AG04449 (cell line): ENCODE measurements around the gene LPCAT1.

Source experiments
- CTCF ChIA-PET: fragments of 350-600 bp; formaldehyde crosslinking; extraction: SDS; loops from one replicate; lab custom pipeline; 2021; ENCODE audit warnings: antibody characterized with exemption; lab: Yijun Ruan, JAX
- POLR2A ChIA-PET: fragments of 400-600, 350-600 bp; formaldehyde crosslinking; extraction: SDS; loops from one replicate; lab custom pipeline; 2020; ENCODE audit warnings: antibody characterized with exemption, inconsistent platforms; lab: Yijun Ruan, JAX
- DNase-seq: peaks from one replicate; pipeline ENCODE4 v3.0.0-alpha.2; 2010; ENCODE audit warnings: low read depth, low spot score
- H3K4me3 ChIP-seq: 2 replicates; pipeline ENCODE4 v1.5.1; 2011; ENCODE audit warnings: low read depth, mild to moderate bottlenecking, control low read depth, low read length
- CTCF ChIP-seq: IDR thresholded peaks from one replicate; pipeline ENCODE4 v1.5.1; 2011; ENCODE audit warnings: mild to moderate bottlenecking, moderate library complexity, low read length, control low read depth, inconsistent platforms; ENCODE audit not compliant: insufficient read depth; ENCODE audit errors: missing control alignments

The LPCAT1 gene

GRCh38 chr5:1558944-1559343 lies 35.2 kb upstream of the LPCAT1 start:
- ChIA-PET POLR2A (interaction anchor here (0.5 kb wide), 1 partner anchor 1159 kb away, joined by 3 read pairs; no protein-coding TSS in a partner anchor), CTCF (interaction anchor here (0.8 kb wide), 1 partner anchor 13 kb away, joined by 3 read pairs; no protein-coding TSS in a partner anchor)

GRCh38 chr5:1557114-1557873 lies 33.5 kb upstream of the LPCAT1 start:
- CTCF ChIA-PET = no interaction called here
- H3K4me3 ChIP-seq = no peak overlapping the region
- TF ChIP-seq CTCF = no peak
- no peak for DNase-seq
- POLR2A ChIA-PET = no interaction called here

More at GRCh38 chr5:1558944-1559343, 35.2 kb upstream of the LPCAT1 start:
- DNase-seq = no peak
- no peak overlapping the region for H3K4me3 ChIP-seq
- no peak for TF ChIP-seq CTCF

- no peak for DNase-seq
- no peak overlapping the region for H3K4me3 ChIP-seq
- POLR2A ChIA-PET = interaction anchor here (0.9 kb wide), 1 partner anchor 32 kb away, joined by 3 read pairs; the partner anchor contains the start of gene LPCAT1
- no peak for TF ChIP-seq CTCF
- CTCF ChIA-PET = no interaction called here
Measured at GRCh38 chr5:1555808-1556731, 32.3 kb upstream of the LPCAT1 start.

- ChIA-PET CTCF (no interaction called here), POLR2A (interaction anchor here (0.9 kb wide), 1 partner anchor 31 kb away, joined by 3 read pairs; the partner anchor contains the start of gene LPCAT1)
- TF ChIP-seq CTCF = no peak
- H3K4me3 ChIP-seq = no peak overlapping the region
- DNase-seq = peak; percentile 29
Measured at GRCh38 chr5:1555011-1555807, 31.4 kb upstream of the LPCAT1 start.

GRCh38 chr5:1554410-1554967 lies 30.7 kb upstream of the LPCAT1 start:
- CTCF ChIA-PET = no interaction called here
- no peak for TF ChIP-seq CTCF
- POLR2A ChIA-PET = no interaction called here
- no peak overlapping the region for H3K4me3 ChIP-seq
- DNase-seq = no peak
